Natural killer cell (primary cell): ENCODE results near the gene TRA2B. TPM values are rescaled to one million over a fixed set of nuclear protein-coding genes. Genes with fewer than 3 reads are reported as not detected.

ENCODE experiments used
- ATAC-seq, 3 donors: fragments of 150-1000 bp in 2 of 3; fragments of 200-7000 bp in 1 of 3; cut with Tn5 transposase; 1 replicate in 1 of 3; 2 replicates in 2 of 3; pipeline ENCODE4 v1.10.0; 2021; ENCODE audit warnings: mild to moderate bottlenecking in 2 of 3, moderate library complexity in 2 of 3
- DNase-seq, 2 donors: peaks; one replicate each; pipeline versions ENCODE4 v3.0.0 to v3.0.0-alpha.2; 2013 to 2021; ENCODE audit warnings: mixed read lengths in 1 of 2
- H3K27ac ChIP-seq: one replicate; pipeline ENCODE4 v1.5.1; 2013; ENCODE audit warnings: mild to moderate bottlenecking, low read length
- H3K27me3 ChIP-seq: one replicate; pipeline ENCODE4 v1.6.1; 2013; ENCODE audit warnings: low read length; ENCODE audit not compliant: control insufficient read depth, insufficient read depth
- H3K36me3 ChIP-seq: one replicate; pipeline ENCODE4 v1.6.1; 2013; ENCODE audit warnings: low read length; ENCODE audit not compliant: control insufficient read depth, insufficient read depth
- H3K4me1 ChIP-seq: one replicate; pipeline ENCODE4 v1.6.1; 2013; ENCODE audit warnings: low read length; ENCODE audit not compliant: control insufficient read depth, insufficient read depth
- H3K4me3 ChIP-seq: one replicate; pipeline ENCODE4 v1.5.1; 2013; ENCODE audit warnings: low read length
- H3K9me3 ChIP-seq: one replicate; pipeline ENCODE4 v1.6.1; 2013; ENCODE audit warnings: low read length; ENCODE audit not compliant: control insufficient read depth, insufficient read depth
- H3K27ac Mint-ChIP-seq, 2 donors: one replicate each; pipeline ENCODE4 v1.8.0; 2022; ENCODE audit warnings: mild to moderate bottlenecking in 2 of 2, mixed read lengths in 2 of 2, moderate library complexity in 1 of 2
- H3K27me3 Mint-ChIP-seq, 2 donors: one replicate each; pipeline ENCODE4 v1.8.0; 2022; ENCODE audit warnings: low read depth in 2 of 2, mixed read lengths in 2 of 2
- H3K36me3 Mint-ChIP-seq: one replicate; pipeline ENCODE4 v1.8.0; 2022; ENCODE audit warnings: mixed read lengths
- H3K4me1 Mint-ChIP-seq, 2 donors: one replicate each; pipeline ENCODE4 v1.8.0; 2022; ENCODE audit warnings: mixed read lengths in 2 of 2
- H3K4me3 Mint-ChIP-seq: one replicate; pipeline ENCODE4 v1.8.0; 2022; ENCODE audit warnings: mild to moderate bottlenecking, moderate library complexity, mixed read lengths
- H3K9me3 Mint-ChIP-seq, 2 donors: one replicate each; pipeline ENCODE4 v1.8.0; 2022; ENCODE audit warnings: mixed read lengths in 2 of 2
- CTCF ChIP-seq: fragments of 200-600 bp; IDR thresholded peaks from one replicate; pipeline ENCODE4 v1.8.0; 2022; ENCODE audit warnings: antibody characterized with exemption
- WGBS: methylation state at CpG from one replicate; pipeline ENCODE4 v1.1.7; 2013; ENCODE audit warnings: missing lambda C conversion rate; ENCODE audit not compliant: insufficient coverage; 5-methylcytosine and 5-hydroxymethylcytosine counted together
- intact Hi-C: fragments of 100-400 bp; cut with micrococcal nuclease; formaldehyde crosslinking; loops from one replicate; pipeline ENCODE4 v1.14.2; 2022
- total RNA-seq, 4 donors: library from RNA; stranded (reverse); fragments of 120-200 nt in 1 of 4; gene quantifications; one replicate each; pipeline versions ENCODE4 v1.2.3 to v1.2.4, GENCODE V29; 2013 to 2022

Gene TRA2B
- total RNA-seq, 3 donors from 2014 or later (not counting 1 experiment from before 2014, with no cell fraction given), result 565 to 669 (median 596) TPM

- Histone ChIP-seq H3K4me3 (no peak overlapping the region), H3K4me1 (peaks cover 22% of the 10 kb centered on the region), H3K27me3 (no peaks in the 10 kb centered on the region), H3K27ac (peak overlapping the region; percentile 46), H3K9me3 (no peaks in the 10 kb centered on the region), H3K36me3 (peaks cover 49% of the 10 kb centered on the region)
- intact Hi-C loops, result loop anchor here (2.0 kb wide), 1 partner anchor 14 kb away; no protein-coding TSS in a partner anchor
- Mint-ChIP-seq H3K27me3 (no peaks in the 10 kb centered on the region), H3K27ac (peak overlapping the region; percentile 80 to 100), H3K4me3 (peak overlapping the region; percentile 80), H3K4me1 (peaks cover 93 to 95% of the 10 kb centered on the region in 2 donors), H3K36me3 (peaks cover 31% of the 10 kb centered on the region), H3K9me3 (no peaks in the 10 kb centered on the region)
- ATAC-seq (peak in 2 of 3 donors; percentile 14 to 16), DNase-seq (no peak)
- WGBS, result no CpG with 5 or more reads among the region's 1 CpG
- TF ChIP-seq CTCF, result no peak
Measured at GRCh38 chr3:185928496-185928895, 9.3 kb downstream of the TRA2B start.

DNA sequence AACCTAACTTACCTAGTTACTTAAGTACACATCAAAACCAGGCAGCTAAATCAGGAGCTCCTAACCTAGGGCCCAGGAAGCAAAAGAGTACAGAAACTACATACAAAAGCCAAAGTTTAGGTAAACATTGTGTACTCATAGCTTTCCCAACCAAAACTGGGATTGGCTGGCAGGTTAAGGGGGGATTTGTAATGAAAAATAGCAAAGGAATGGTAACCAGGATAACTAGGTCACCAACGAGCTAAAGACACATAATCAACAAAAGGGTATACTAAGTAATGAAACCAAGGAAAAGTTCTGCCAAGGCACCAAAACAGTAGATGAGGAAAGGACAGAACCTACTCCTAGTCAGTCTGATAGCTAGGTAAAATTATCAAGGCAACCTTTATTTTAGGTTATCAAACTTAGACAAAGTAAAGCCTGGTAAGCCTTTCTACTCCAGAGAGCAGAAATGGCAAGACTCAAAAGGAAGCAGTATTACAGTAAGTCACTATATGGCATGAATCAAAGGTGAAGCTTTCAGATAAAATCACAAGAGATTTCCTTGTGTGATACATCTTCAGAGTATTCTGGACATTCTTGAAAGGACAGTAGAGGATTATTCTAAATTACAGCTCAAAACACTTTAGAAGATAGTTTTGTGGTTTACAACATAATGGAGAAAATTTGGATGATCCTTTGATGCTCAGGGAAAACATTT is 10.2 kb downstream of the TRA2B start:
- H3K36me3 ChIP-seq, result peaks cover 58% of the 10 kb centered on the region
- peaks cover 22% of the 10 kb centered on the region for H3K4me1 ChIP-seq
- intact Hi-C loops, result loop anchor here (1.0 to 2.0 kb wide), 2 partner anchors 8 to 13 kb away; no protein-coding TSS in a partner anchor
- no peak for DNase-seq
- 0% methylated on average over 1 of the region's 1 CpG for WGBS
- H3K27me3 ChIP-seq, result no peaks in the 10 kb centered on the region
- Mint-ChIP-seq H3K27ac (peak overlapping the region; percentile 80 to 100), H3K4me1 (peaks cover 91 to 93% of the 10 kb centered on the region in 2 donors), H3K27me3 (no peaks in the 10 kb centered on the region), H3K9me3 (no peaks in the 10 kb centered on the region), H3K4me3 (peak overlapping the region; percentile 80), H3K36me3 (peaks cover 38% of the 10 kb centered on the region)
- ATAC-seq, result no peak
- H3K9me3 ChIP-seq, result no peaks in the 10 kb centered on the region
- H3K27ac ChIP-seq, result peak overlapping the region; percentile 41
- H3K4me3 ChIP-seq, result no peak overlapping the region
- TF ChIP-seq CTCF, result no peak

- Mint-ChIP-seq H3K27ac (peak overlapping the region; percentile 80 to 100), H3K27me3 (no peaks in the 10 kb centered on the region), H3K4me3 (peak overlapping the region; percentile 32), H3K4me1 (peaks cover 81 to 83% of the 10 kb centered on the region in 2 donors), H3K36me3 (peaks cover 46% of the 10 kb centered on the region), H3K9me3 (no peaks in the 10 kb centered on the region)
- H3K36me3 ChIP-seq, result peaks cover 70% of the 10 kb centered on the region
- H3K4me3 ChIP-seq, result no peak overlapping the region
- 76% methylated on average over 9 of the region's 9 CpGs for WGBS
- no peak overlapping the region for H3K27ac ChIP-seq
- no peak for ATAC-seq
- intact Hi-C loops, result no loop called here
- no peak for TF ChIP-seq CTCF
- H3K27me3 ChIP-seq, result no peaks in the 10 kb centered on the region
- peaks cover 19% of the 10 kb centered on the region for H3K4me1 ChIP-seq
- H3K9me3 ChIP-seq, result no peaks in the 10 kb centered on the region
- DNase-seq, result no peak
Measured at GRCh38 chr3:185926445-185926844, 11.4 kb downstream of the TRA2B start.
